Middle frontal gyrus (tissue), 1 donor: ENCODE measurements around the gene PYCARD.
"Not testable (repeated sequence)": the region's sequence is repeated elsewhere in the genome, so short reads cannot be mapped to it uniquely, and the experiment has no call there.

Experiments used
- DNase-seq: peaks from one replicate; pipeline ENCODE4 v3.0.0-alpha.2; 2015; ENCODE audit warnings: low spot score; ENCODE audit errors: extremely low spot score

The PYCARD gene

GRCh38 chr16:31202414-31203375 is at the start of gene PYCARD:
TSS of gene PYCARD (minus strand) at chr16:31202760. CDS start at chr16:31202690, 70 bp downstream.
- no peak for DNase-seq

DNA sequence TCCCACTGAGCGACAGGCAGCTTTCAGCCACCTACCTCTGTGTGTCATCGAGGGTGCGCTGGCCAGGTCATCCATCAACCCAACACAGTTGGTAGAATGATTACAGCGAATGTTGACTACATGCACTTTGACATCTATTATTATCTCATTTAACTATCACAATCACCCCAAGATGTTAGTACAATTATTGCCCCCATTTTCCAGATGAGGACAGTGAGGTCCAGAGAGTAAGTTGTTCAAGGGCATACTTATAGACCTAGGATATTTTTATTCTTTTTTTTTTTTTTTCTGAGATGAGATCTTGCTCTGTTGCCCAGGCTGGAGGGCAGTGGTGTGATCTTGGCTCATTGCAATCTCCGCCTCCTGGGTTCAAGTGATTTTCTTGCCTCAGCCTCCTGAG is 48.9 kb upstream of the PYCARD start:
- no peak for DNase-seq

GRCh38 chr16:31250782-31251384 is 48.3 kb upstream of the PYCARD start:
- DNase-seq = no peak

DNA sequence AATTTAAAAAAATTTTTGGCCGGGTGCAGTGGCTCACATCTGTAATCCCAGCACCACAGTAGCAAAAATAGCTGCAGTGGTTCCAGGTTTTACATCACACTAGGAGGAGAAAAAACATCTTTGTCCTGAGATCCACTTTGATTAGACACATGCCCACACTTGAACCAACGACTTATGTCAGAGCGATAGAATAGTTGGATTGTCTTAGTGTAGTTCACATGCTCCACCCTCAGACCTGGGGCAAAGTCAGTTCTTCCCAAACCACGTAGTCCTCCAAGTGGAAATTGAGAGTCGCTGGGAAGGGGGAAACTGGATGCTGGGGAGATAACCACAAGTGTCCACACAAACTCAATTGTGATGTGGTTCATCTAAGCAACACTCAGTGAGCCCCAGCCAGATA is 45.8 kb upstream of the PYCARD start:
- DNase-seq = no peak

DNA sequence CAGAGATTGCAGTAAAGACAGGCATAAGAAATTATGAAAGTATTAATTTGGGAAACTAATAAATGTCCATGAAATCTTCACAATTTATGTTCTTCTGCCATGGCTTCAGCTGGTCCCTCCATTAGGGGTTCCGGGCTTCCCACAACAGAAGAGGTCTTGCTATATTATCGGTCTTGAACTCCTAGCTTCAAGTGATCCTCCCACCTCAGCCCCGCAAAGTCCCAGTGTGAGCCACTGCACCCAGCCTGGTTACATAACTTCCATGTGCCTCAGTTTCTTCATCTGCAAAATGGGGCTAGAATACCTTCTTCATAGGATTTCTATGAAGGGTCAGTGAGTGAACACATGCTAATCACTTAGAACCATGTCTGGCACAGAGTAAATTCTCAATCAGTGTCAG is 43.7 kb upstream of the PYCARD start:
- DNase-seq = no peak

- not testable (repeated sequence) for DNase-seq
Observed at GRCh38 chr16:31245598-31245997, 43.0 kb upstream of the PYCARD start.

GRCh38 chr16:31243734-31244670 is 41.4 kb upstream of the PYCARD start:
- DNase-seq = no peak

DNA sequence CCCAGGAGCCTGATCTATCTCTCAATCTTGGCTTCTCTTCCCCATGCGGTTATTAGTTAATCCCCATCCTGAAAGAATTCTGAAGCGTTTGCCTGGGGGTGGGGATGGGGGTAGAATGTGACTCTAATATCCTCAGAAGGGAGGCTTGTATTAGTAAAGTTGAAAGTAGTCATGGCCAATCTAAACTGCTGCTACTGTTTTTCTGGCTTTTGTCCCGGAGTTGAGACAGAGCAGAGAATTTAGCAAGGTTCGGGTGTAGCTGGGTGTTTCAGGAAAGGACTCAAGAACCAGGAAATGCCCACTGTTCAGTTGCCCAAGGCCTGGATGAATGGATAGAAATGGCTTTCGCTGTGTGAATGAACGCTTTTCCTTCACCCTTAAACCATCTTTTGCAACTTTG is 39.6 kb upstream of the PYCARD start:
- DNase-seq = no peak

- DNase-seq = no peak
Observed at GRCh38 chr16:31238041-31238440, 35.5 kb upstream of the PYCARD start.

DNA sequence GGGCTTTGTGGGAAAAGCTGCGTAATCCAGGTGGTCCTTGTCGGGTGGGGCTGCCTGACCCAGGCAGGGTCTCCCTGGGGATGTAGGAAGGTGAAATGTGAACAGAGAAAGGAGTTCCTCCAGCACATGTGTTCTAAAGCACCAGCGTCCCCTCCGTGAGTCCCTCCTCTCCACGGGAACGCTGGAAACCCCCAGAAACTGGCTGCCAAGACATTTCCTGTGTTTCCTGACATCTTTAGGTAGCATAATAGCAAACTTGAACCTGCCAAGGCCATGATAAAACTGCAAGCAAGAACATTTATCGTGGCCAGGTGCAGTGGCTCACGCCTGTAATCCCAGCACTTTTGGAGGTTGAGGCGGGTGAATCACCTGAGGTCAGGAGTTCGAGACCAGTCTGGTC is 26.9 kb upstream of the PYCARD start:
- no peak for DNase-seq

- no peak for DNase-seq
Observed at GRCh38 chr16:31228206-31228605, 25.6 kb upstream of the PYCARD start.

- no peak for DNase-seq
Observed at GRCh38 chr16:31225193-31225592, 22.6 kb upstream of the PYCARD start.

GRCh38 chr16:31224092-31224955 is 21.8 kb upstream of the PYCARD start:
- no peak for DNase-seq

DNA sequence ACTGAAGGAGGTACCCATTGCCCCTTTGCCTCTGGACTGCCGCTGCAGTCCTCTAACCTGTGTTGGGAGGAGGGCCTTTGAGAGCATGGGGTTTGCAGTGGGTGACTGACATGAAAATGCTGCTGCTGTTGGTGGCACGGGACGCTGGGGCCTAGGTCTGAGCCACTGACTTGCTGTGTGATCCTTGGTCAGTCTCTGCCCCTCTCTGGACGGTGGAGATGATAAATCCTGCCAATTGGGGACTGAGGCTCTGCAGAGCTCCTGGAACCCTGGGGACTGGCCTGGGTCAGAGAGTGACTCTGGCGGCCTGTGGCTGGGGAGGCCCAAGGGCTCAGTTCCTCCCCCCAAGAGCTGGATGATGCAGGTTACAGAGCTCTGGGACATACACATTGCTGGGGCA is 20.5 kb upstream of the PYCARD start:
- DNase-seq = no peak

- no peak for DNase-seq
Observed at GRCh38 chr16:31221357-31222160, 19.0 kb upstream of the PYCARD start.

DNA sequence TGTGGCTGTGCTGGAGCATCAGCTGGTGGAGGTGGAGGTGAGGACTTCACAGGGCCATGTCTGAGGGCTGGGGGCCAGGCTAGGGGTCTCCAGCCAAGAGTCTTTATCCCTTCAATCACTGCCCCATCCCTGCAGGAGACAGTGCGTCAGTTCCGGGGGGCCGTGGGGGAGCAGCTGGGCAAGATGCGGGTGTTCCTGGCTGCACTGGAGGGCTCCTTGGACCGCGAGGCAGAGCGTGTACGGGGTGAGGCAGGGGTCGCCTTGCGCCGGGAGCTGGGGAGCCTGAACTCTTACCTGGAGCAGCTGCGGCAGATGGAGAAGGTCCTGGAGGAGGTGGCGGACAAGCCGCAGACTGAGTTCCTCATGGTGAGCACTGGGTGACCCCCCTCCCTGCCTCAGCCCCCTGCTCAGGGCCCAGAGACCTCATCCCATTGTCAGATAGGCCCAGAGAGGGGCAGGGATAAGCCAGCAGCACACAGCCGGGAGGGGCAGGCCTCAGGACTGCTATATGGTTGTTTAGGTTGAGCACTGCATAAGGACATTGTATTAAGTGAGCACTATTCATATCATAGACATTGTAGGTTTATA is 16.7 kb upstream of the PYCARD start:
- DNase-seq = no peak

GRCh38 chr16:31217136-31217530 is 14.6 kb upstream of the PYCARD start:
- DNase-seq = no peak

DNA sequence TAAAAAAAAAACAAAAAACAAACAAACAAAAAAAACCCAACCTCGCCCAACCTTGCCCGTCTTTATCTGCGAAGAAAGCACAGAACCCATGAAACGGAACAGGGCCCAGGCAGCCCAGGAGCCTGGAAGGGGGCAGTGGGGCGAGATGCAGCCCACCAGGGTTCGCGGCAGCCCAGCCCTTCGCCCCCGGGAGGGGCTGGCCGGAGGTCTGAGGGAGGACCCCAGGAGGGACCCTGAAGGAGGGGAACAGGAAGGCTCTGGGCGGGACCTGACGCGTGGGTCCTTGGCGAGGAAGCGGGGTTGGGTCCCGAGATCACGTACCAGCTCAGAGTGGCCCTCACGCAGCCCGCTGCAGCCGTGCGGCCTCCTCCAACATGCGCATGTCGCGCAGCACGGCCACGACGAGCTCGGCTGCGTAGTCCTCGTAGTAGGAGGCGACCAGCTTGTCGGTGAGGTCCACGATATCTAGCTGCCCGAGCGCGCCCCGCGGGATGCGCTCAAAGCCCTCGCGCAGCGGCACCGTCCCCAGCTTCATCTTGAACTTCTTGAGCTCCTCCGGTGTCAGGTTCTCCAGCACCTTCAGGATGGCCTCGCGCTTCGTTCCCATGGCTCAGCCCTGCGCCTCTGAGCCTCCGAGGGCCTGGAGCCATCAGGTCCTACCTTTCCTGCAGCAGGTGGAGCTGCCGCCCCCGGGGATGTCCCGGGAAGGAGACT is 14.0 kb upstream of the PYCARD start, which contains the start of gene PYDC1:
Gene PYDC1 (minus strand): TSS at position 714 of the 714 bp plus-strand sequence. CDS start 107 bp downstream, at position 607.
- no peak for DNase-seq
